Tibial nerve (tissue), 4 donors: ENCODE results near the gene DCAF6.

Experiments used
- CTCF ChIP-seq, 5 experiments: fragments of 200-600 bp in 3 of 5; fragments of 450-650 bp in 2 of 5; sonication (generic) in 3 of 5; IDR thresholded peaks; one replicate each; pipeline ENCODE4 v1.5.1; 2016 to 2019; ENCODE audit warnings: antibody characterized with exemption in 5 of 5, mild to moderate bottlenecking in 3 of 5, moderate library complexity in 2 of 5
- EP300 ChIP-seq, 2 donors: sonication (generic); formaldehyde crosslinking; IDR thresholded peaks; one replicate each; pipeline ENCODE4 v1.6.1; 2017; ENCODE audit warnings: antibody characterized with exemption in 2 of 2, mild to moderate bottlenecking in 1 of 2
- POLR2A ChIP-seq, 2 donors: fragments of 450-650 bp; IDR thresholded peaks; one replicate each; pipeline ENCODE4 v1.6.1; 2017; ENCODE audit warnings: antibody characterized with exemption in 2 of 2, mild to moderate bottlenecking in 2 of 2, moderate library complexity in 2 of 2

- TF ChIP-seq CTCF (IDR thresholded peaks at IDR 0.05) (no peak), POLR2A (IDR thresholded peaks at IDR 0.05) (no peak), EP300 (IDR thresholded peaks at IDR 0.05) (no peak)
Measured at GRCh38 chr1:168106274-168106673, 169.8 kb downstream of the DCAF6 start.
